Osteocyte (in vitro differentiated cells): ENCODE data around the gene PHF21B. TPM values are rescaled to one million over a fixed set of nuclear protein-coding genes. Genes with fewer than 3 reads are reported as not detected.

ENCODE experiments used
- DNase-seq: peaks from one replicate; pipeline ENCODE4 v3.0.0; 2021; ENCODE audit warnings: mixed read lengths; ENCODE audit not compliant: unreplicated experiment; ENCODE audit errors: extremely low spot score
- H3K27ac Mint-ChIP-seq: one replicate; pipeline ENCODE4 v1.8.0; 2021; ENCODE audit warnings: mild to moderate bottlenecking, mixed read lengths; ENCODE audit not compliant: unreplicated experiment
- H3K27me3 Mint-ChIP-seq: one replicate; pipeline ENCODE4 v1.8.0; 2021; ENCODE audit warnings: mixed read lengths; ENCODE audit not compliant: unreplicated experiment
- H3K36me3 Mint-ChIP-seq: one replicate; pipeline ENCODE4 v1.8.0; 2021; ENCODE audit warnings: mixed read lengths; ENCODE audit not compliant: unreplicated experiment
- H3K4me1 Mint-ChIP-seq: one replicate; pipeline ENCODE4 v1.8.0; 2021; ENCODE audit warnings: mixed read lengths; ENCODE audit not compliant: unreplicated experiment
- H3K4me3 Mint-ChIP-seq: one replicate; pipeline ENCODE4 v1.8.0; 2021; ENCODE audit warnings: mild to moderate bottlenecking, moderate library complexity, mixed read lengths; ENCODE audit not compliant: unreplicated experiment
- H3K9me3 Mint-ChIP-seq: one replicate; pipeline ENCODE4 v1.8.0; 2021; ENCODE audit warnings: mixed read lengths; ENCODE audit not compliant: unreplicated experiment
- total RNA-seq: library from RNA; stranded (reverse); gene quantifications from 2 replicates; pipeline ENCODE4 v1.2.1, GENCODE V29; 2021
- TF ChIP-seq, protein P1 (sequence below): fragments of 200-600 bp; sonication (generic); IDR thresholded peaks from 2 replicates; pipeline ENCODE4 v1.5.0; 2021; ENCODE audit warnings: antibody characterized with exemption, mild to moderate bottlenecking, moderate library complexity

Gene PHF21B
- total RNA-seq, 1 donor from 2014 or later = 0.54 TPM

DNA sequence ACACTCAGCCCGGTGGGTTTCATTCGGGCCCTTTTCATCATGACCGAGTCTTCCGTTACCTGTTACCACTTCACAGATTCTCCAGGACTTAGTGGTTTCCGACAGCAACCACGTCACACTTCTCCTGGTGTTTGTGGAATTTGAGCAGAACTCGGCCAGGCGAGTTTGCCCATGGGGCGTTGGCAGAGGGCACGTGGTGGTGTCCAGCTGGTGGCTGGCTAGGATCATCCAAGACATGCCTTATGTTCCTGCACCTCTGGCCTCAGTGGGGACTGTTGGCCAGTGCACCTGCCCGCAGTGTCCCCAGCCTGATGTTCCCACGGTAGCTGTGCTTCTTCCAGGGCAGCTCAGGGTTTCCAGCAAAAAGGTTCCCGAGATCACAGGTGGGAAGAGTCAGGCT, 170.1 kb downstream of the PHF21B start:
- Mint-ChIP-seq H3K27ac (no peak overlapping the region), H3K36me3 (no peaks in the 10 kb centered on the region), H3K9me3 (peaks cover 4% of the 10 kb centered on the region), H3K4me1 (no peaks in the 10 kb centered on the region), H3K27me3 (peaks cover 5% of the 10 kb centered on the region), H3K4me3 (no peak overlapping the region)
- TF ChIP-seq, protein P1, sequence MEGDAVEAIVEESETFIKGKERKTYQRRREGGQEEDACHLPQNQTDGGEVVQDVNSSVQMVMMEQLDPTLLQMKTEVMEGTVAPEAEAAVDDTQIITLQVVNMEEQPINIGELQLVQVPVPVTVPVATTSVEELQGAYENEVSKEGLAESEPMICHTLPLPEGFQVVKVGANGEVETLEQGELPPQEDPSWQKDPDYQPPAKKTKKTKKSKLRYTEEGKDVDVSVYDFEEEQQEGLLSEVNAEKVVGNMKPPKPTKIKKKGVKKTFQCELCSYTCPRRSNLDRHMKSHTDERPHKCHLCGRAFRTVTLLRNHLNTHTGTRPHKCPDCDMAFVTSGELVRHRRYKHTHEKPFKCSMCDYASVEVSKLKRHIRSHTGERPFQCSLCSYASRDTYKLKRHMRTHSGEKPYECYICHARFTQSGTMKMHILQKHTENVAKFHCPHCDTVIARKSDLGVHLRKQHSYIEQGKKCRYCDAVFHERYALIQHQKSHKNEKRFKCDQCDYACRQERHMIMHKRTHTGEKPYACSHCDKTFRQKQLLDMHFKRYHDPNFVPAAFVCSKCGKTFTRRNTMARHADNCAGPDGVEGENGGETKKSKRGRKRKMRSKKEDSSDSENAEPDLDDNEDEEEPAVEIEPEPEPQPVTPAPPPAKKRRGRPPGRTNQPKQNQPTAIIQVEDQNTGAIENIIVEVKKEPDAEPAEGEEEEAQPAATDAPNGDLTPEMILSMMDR = no peak
- DNase-seq = no peak

DNA sequence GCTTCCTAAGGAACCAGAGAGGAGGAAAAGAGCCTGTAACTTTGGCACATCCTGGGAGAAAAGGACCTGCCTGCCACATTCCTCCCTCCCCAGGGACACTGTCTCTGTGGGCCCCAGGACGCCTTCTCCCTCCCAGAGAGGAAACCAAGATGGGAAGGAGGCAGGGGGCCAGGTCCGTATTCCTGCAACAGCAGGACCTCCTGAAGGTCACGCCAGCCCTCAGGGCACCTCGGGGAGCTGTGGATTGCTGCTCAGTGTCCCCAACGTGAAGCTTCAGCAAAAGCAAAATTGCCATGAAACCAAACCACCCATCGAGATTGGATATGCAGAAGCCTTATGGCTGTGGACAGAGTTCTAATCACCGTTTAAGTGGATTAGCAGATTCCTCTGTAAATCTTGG, 170.7 kb downstream of the PHF21B start:
- DNase-seq = no peak
- Mint-ChIP-seq H3K4me1 (no peaks in the 10 kb centered on the region), H3K4me3 (no peak overlapping the region), H3K27ac (no peak overlapping the region), H3K36me3 (no peaks in the 10 kb centered on the region), H3K27me3 (peaks cover 7% of the 10 kb centered on the region), H3K9me3 (peaks cover 7% of the 10 kb centered on the region)
- TF ChIP-seq, protein P1 = no peak

DNA sequence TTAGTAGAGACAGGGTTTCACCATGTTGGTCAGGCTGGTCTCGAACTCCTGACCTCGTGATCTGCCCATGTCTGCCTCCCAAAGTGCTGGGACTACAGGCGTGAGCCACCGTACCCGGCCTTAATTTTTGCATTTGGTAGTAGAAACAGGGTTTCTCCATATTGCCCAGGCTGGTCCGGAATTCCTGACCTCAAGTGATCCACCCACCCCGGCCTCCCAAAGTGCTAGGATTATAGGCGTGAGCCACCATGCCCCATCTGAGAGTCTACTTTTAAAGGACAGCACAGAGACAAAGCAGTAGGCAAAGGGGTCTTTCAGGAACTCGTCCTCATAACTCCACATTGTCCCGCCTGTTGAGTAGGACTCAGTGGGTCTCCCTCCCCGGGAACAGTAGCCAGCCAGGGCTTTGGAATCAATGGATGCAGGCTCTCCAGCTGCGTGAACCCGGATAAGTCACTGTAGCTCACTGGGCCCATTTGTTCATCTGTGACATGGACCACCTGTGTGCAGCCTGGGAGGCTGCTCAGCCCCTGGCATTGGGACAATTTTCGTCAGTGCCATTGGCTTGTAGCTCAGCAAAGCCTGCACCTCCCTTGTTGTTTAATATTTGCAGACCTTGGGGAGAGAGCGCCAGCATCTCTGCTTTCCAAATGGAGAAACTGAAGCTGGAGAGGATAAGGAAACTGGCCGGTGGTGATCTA, 171.3 kb downstream of the PHF21B start:
- H3K27me3 Mint-ChIP-seq = peaks cover 7% of the 10 kb centered on the region
- no peak overlapping the region for H3K27ac Mint-ChIP-seq
- H3K9me3 Mint-ChIP-seq = peaks cover 7% of the 10 kb centered on the region
- no peaks in the 10 kb centered on the region for H3K4me1 Mint-ChIP-seq
- no peaks in the 10 kb centered on the region for H3K36me3 Mint-ChIP-seq
- no peak overlapping the region for H3K4me3 Mint-ChIP-seq
- TF ChIP-seq, protein P1 = no peak
- no peak for DNase-seq

DNA sequence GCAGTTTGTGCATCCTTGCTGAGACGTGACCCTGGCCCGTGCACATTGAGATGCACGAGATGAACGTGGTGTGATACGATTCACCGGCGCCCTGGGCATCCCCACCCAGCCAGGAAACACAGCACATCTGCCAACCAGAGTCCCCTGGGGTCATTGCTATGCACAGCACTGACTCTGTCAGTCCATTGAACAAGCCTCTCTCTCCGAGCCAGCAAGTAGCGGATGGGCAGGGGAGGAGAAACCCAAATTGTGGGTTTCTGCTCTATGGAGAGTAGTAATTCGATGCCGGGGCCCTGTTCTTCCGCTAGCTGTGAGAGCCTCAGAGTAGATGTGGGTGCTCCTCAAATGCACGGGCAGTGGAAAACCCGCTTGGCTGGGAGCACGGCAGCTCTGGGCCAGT, 172.3 kb downstream of the PHF21B start:
- H3K27me3 Mint-ChIP-seq = peaks cover 10% of the 10 kb centered on the region
- H3K36me3 Mint-ChIP-seq = no peaks in the 10 kb centered on the region
- H3K4me1 Mint-ChIP-seq = no peaks in the 10 kb centered on the region
- no peak overlapping the region for H3K4me3 Mint-ChIP-seq
- no peak for DNase-seq
- H3K9me3 Mint-ChIP-seq = peaks cover 7% of the 10 kb centered on the region
- no peak overlapping the region for H3K27ac Mint-ChIP-seq
- TF ChIP-seq, protein P1 = no peak

DNA sequence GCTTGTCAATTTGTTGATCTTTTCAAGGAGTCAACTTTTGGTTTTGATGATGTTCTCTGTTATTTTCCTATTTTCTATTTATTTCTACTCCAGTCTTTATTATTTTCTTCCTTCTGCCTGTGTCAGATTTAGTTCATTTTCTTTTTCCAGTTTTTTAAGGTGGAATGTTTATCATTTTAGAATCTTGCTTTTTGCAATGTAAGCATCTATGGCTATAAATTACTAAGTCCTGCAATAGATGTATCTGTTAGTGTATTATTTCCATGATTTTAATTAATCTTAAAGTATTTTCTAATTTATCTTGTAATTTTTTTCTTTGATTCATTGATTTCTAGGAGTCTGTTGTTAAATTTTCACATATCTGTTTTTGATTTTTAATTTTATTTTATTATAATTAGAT, 175.7 kb downstream of the PHF21B start:
- peaks cover 13% of the 10 kb centered on the region for H3K27me3 Mint-ChIP-seq
- DNase-seq = no peak
- H3K9me3 Mint-ChIP-seq = peaks cover 7% of the 10 kb centered on the region
- no peaks in the 10 kb centered on the region for H3K36me3 Mint-ChIP-seq
- TF ChIP-seq, protein P1 = no peak
- no peaks in the 10 kb centered on the region for H3K4me1 Mint-ChIP-seq
- no peak overlapping the region for H3K4me3 Mint-ChIP-seq
- no peak overlapping the region for H3K27ac Mint-ChIP-seq
